ENCODE measurements around the gene CENPB. TPM values are rescaled to one million over a fixed set of nuclear protein-coding genes. Genes with fewer than 3 reads are reported as not detected.

CENPB gene
- total RNA-seq, 1 donor from 2014 or later: 173 TPM

- Histone ChIP-seq H3K36me3 (peaks cover under 1 to 11% of the 10 kb centered on the region in 2 donors), H3K9me3 (no peaks in the 10 kb centered on the region), H3K4me3 (no peak overlapping the region), H3K4me1 (peaks cover 3 to 16% of the 10 kb centered on the region in 2 donors), H3K27me3 (no peaks in the 10 kb centered on the region), H3K27ac (peak overlapping the region; percentile 29 to 67)
- intact Hi-C loops (cut with DNase I): no loop called here
- peak in 1 of 2 donors; percentile 80 for DNase-seq (ENCODE audit: low spot score in 2 of 2)
- peak; percentile 27 to 51 (median 41) for TF ChIP-seq CTCF (IDR thresholded peaks at IDR 0.05)
Observed at GRCh38 chr20:3818155-3819151, 31.9 kb upstream of the CENPB start.

GRCh38 chr20:3815703-3816315 lies 29.3 kb upstream of the CENPB start:
- Histone ChIP-seq H3K27me3 (no peaks in the 10 kb centered on the region), H3K4me1 (peaks cover 2 to 22% of the 10 kb centered on the region in 2 donors), H3K27ac (no peak overlapping the region), H3K36me3 (no peaks in the 10 kb centered on the region), H3K4me3 (no peak overlapping the region), H3K9me3 (no peaks in the 10 kb centered on the region)
- intact Hi-C loops (cut with DNase I): no loop called here
- no peak for DNase-seq (ENCODE audit: low spot score in 2 of 2)
- no peak for TF ChIP-seq CTCF (IDR thresholded peaks at IDR 0.05)

- H3K36me3 ChIP-seq: no peaks in the 10 kb centered on the region
- H3K4me3 ChIP-seq: no peak overlapping the region
- H3K4me1 ChIP-seq: peaks cover 6 to 26% of the 10 kb centered on the region in 2 donors
- H3K27me3 ChIP-seq: no peaks in the 10 kb centered on the region
- TF ChIP-seq CTCF (IDR thresholded peaks at IDR 0.05): no peak
- DNase-seq (ENCODE audit: low spot score in 2 of 2): no peak
- intact Hi-C loops (cut with DNase I): loop anchor here (5.0 kb wide), 1 partner anchor 257 kb away; no protein-coding TSS in a partner anchor
- no peaks in the 10 kb centered on the region for H3K9me3 ChIP-seq
- H3K27ac ChIP-seq: no peak overlapping the region
Observed at GRCh38 chr20:3814928-3815495, 28.5 kb upstream of the CENPB start.

GRCh38 chr20:3813848-3814581 lies 27.5 kb upstream of the CENPB start:
- Histone ChIP-seq H3K36me3 (no peaks in the 10 kb centered on the region), H3K4me3 (no peak overlapping the region), H3K27me3 (no peaks in the 10 kb centered on the region), H3K4me1 (peaks cover 6 to 19% of the 10 kb centered on the region in 2 donors), H3K9me3 (no peaks in the 10 kb centered on the region), H3K27ac (peak overlapping the region in 1 of 2 donors; percentile 88)
- DNase-seq (ENCODE audit: low spot score in 2 of 2): no peak
- intact Hi-C loops (cut with DNase I): loop anchor here (5.0 kb wide), 1 partner anchor 258 kb away; no protein-coding TSS in a partner anchor
- no peak for TF ChIP-seq CTCF (IDR thresholded peaks at IDR 0.05)

Measured in ascending aorta (tissue), 2 donors.